Right lobe of liver (tissue), 4 donors: Measurements from ENCODE around the gene KRTAP3-3.

Experiments
- CTCF ChIP-seq, 4 donors: fragments of 200-600 bp in 3 of 4; fragments of 450-650 bp in 1 of 4; IDR thresholded peaks; one replicate each; pipeline versions ENCODE4 v1.5.1 to v1.8.0; 2016 to 2022; ENCODE audit warnings: antibody characterized with exemption in 4 of 4, mild to moderate bottlenecking in 2 of 4
- POLR2A ChIP-seq: fragments of 450-650 bp; IDR thresholded peaks from one replicate; pipeline ENCODE4 v1.6.1; 2017; ENCODE audit warnings: antibody characterized with exemption, mild to moderate bottlenecking
- donor health status: DM: no; HTN: no; CAD: no.
- donor health status: DM: no; HTN: no; CAD: no.
- donor health status: DM: no; HTN: yes; CAD: no.

GRCh38 chr17:40975516-40975915 lies 18.4 kb downstream of the KRTAP3-3 start:
- TF ChIP-seq POLR2A (no peak), CTCF (IDR thresholded peaks at IDR 0.05) (no peak)
